Measurements from ENCODE around the gene CIAO2B.

CIAO2B gene

DNA sequence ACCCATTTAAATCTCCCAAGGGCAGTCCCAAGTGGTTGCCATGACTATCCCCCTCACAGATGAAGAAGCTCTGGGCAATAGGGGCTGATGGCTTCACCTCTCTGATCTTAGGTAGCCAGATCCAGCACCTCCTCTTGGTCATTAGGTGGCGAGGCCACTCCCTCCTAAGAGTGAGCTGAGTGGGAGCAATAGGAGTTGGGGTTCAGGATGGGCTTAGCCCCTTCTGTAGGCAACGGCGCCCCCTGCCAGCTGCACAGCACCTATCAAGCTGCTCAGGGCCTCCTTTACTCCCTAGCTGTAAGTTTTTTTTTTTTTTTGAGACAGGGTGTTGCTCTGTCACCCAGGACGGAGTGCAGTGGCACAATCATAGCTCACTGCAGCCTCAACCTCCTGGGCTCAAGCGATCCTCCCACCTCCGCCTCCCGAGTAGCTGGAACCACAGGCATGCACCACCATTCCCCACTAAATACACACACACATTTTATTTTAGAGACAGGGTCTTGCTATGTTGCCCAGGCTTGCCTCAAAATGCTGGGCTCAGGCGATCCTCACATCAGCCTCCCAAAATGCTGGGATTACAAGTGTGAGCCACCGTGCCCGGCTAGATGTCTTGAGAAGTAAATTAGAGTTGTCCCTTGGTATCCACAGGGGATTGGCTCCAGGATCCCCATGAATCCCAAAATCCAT is 5.4 kb downstream of the CIAO2B start:
- TF ChIP-seq, protein P1, sequence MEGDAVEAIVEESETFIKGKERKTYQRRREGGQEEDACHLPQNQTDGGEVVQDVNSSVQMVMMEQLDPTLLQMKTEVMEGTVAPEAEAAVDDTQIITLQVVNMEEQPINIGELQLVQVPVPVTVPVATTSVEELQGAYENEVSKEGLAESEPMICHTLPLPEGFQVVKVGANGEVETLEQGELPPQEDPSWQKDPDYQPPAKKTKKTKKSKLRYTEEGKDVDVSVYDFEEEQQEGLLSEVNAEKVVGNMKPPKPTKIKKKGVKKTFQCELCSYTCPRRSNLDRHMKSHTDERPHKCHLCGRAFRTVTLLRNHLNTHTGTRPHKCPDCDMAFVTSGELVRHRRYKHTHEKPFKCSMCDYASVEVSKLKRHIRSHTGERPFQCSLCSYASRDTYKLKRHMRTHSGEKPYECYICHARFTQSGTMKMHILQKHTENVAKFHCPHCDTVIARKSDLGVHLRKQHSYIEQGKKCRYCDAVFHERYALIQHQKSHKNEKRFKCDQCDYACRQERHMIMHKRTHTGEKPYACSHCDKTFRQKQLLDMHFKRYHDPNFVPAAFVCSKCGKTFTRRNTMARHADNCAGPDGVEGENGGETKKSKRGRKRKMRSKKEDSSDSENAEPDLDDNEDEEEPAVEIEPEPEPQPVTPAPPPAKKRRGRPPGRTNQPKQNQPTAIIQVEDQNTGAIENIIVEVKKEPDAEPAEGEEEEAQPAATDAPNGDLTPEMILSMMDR (conservative IDR thresholded peaks at IDR 0.05; ENCODE audit: control insufficient read depth, insufficient read depth, low read depth, low read length) = peak; percentile 39
- DNase-seq (ENCODE audit: low read depth) = peak; percentile 33
- H3K4me3 ChIP-seq (ENCODE audit: control insufficient read depth, low read depth, low read length) = no peak overlapping the region

DNA sequence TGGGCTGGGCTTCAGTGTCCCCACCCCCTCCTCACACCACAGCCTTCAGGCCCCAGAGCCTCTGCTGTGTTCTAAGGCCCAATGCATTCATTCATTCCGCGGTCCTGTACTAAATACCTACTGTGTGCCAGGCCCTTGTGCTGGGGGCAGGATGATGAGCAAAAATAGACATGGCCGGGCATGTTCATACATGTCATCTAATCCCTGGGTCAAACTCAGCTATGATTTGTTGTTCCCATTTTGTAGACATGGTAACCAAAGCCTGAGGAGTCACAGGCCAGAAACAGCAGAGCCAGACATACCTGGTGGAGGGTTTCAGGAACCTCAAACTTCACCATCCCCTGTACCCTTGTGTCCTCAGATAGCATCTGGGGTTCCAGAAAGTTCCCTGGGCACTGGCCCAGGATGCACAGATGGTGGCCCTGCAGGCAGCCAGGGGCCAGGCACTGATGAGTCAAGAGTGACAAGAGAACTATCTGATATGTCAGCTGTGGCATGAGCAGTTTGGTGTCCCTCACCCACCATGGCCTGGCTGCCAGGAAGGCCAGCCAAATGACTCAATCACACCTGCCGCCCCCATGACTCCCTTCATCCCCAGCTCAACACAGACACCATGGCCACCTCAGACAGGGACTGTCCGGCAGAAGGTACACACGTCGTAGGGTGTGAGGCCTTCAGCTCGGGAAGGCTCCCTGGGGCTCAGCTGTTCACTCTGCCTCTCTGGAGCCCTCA is 6.1 kb downstream of the CIAO2B start:
- H3K4me3 ChIP-seq (ENCODE audit: control insufficient read depth, low read depth, low read length) = no peak overlapping the region
- DNase-seq (ENCODE audit: low read depth) = peak; percentile 43
- TF ChIP-seq, protein P1 (conservative IDR thresholded peaks at IDR 0.05; ENCODE audit: control insufficient read depth, insufficient read depth, low read depth, low read length) = no peak

DNA sequence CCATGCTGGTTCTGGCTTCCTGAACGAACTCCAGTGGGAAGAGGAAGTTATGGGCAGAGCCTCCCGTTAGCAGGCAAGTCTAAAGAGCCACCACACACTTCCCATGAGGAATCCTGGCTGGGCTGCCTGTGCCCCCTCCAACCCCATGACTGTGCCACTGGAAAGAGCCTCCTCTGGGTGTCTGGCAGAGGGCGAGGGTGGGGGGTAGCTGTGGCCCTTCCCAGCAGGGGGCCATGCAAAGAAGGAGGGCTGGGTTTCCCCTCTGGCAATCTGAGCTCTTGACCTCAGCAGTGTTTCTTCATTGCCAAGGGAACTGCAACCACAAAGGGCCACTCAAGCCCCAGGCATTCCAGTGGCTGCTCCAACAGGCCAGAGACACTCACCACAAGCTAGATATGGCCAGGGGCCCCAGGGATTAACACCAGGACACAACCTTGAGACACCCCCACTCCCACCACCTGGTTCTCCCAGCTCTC is 7.2 kb downstream of the CIAO2B start:
- peak; percentile 66 for DNase-seq (ENCODE audit: low read depth)
- TF ChIP-seq, protein P1 (conservative IDR thresholded peaks at IDR 0.05; ENCODE audit: control insufficient read depth, insufficient read depth, low read depth, low read length) = no peak
- no peak overlapping the region for H3K4me3 ChIP-seq (ENCODE audit: control insufficient read depth, low read depth, low read length)

DNA sequence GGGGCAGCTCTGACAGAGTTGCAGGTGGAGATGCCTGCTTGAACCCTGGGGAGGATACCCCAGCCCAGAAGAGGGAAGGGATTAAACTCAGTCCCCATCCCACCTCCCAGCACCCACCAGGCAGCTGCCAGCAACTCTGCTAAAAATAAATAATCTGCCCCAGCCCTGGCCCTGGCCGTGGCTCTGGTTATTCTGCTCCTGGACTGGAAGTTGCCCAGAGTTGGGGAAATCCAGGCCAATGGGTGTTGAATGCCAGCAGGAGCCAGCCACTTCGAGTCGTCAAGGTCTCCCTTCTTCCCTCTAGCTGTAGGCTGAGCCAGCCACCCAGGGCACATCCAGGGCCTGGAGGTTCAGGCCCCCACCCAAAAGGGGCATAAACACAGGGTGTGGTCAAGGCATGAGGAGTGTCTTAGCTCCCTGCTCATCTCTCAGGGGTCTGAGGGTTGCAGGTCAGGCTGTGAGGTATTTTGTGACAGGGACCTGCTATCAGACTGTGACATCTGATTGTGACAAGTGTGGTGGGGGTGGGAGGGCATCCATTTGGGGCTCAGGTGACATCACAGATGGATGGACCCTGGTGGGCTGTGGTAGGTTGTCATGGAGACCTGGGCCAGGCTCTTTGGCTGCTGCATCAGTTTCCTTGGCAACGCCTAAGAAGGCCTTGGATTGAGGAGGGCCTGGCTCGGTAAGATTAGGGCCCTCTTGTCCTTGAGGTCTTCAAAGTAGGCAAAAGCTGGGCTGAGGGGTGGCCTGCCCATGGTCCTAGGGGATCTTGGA is 7.8 kb downstream of the CIAO2B start:
- TF ChIP-seq, protein P1 (conservative IDR thresholded peaks at IDR 0.05; ENCODE audit: control insufficient read depth, insufficient read depth, low read depth, low read length) = no peak
- no peak for DNase-seq (ENCODE audit: low read depth)
- H3K4me3 ChIP-seq (ENCODE audit: control insufficient read depth, low read depth, low read length) = no peak overlapping the region

DNA sequence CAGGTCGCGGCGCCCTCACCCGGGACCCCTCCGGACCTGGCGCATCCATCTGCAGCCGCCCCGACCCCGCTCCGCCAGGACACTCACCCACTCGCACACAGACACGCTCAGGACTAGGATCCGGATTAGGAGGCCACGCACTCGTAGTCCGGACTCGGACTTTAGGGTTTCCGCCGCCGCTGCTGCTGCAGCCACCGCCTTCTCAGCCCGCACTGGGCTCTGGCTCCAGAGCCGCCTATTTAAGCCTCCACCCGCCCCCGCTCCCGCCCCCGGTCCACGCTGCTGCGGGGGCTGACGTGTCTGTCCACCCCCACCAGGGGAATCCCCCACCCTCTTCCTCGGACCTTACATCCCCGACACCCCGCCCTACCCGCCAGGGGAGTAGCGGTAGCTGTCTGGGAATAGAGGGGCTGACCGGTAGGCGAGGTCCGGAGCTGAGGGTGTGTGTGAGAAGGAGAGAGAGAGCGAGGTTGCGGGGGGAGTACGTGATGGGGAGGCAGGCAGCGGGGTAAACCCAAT is 8.8 kb downstream of the CIAO2B start, which contains the start of gene RRAD:
TSS of gene RRAD (minus strand) at position 214 of the 519 bp plus-strand sequence. CDS start 356 bp downstream, outside the sequence.
- TF ChIP-seq, protein P1 (conservative IDR thresholded peaks at IDR 0.05; ENCODE audit: control insufficient read depth, insufficient read depth, low read depth, low read length) = no peak
- DNase-seq (ENCODE audit: low read depth) = no peak
- H3K4me3 ChIP-seq (ENCODE audit: control insufficient read depth, low read depth, low read length) = peak within 1 kb of the TSS; percentile 21

All from fibroblast of mammary gland (primary cell).